Measurements from ENCODE around the gene CRABP1. TPM values are rescaled to one million over a fixed set of nuclear protein-coding genes. Genes with fewer than 3 reads are reported as not detected.

Gene CRABP1
- total and polyA plus RNA-seq, 2 donors from 2014 or later: 61.0 TPM; not detected in 1

DNA sequence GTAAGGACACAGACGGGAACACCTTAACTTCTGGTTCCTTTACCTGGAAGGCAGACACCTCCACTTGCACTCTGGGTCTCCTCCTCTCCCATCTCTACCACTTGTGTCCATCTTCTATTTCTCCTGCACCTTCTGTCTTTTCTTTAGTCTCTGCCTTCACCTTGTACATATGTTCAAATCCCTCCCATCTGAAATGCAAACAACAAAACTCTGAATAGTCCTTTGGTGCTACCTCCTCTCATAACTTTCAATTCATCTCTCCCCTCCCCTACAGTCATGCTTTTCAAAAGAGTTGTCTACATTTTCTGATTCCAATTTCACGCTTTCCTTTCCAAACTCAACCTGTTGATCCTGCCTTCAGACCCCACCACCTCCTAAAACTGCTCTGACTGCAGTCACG, 5.3 kb upstream of the CRABP1 start:
- no peak overlapping the region for H3K27ac ChIP-seq (ENCODE audit: low read depth in 2 of 2, low read length in 2 of 2)
- H3K4me1 ChIP-seq (ENCODE audit: control insufficient read depth in 2 of 3, insufficient read depth in 2 of 3, low read depth in 1 of 3, low read length in 3 of 3): no peaks in the 10 kb centered on the region
- intact Hi-C loops (cut with DNase I): no loop called here
- H3K9me3 ChIP-seq (ENCODE audit: control insufficient read depth in 2 of 3, insufficient read depth in 1 of 3, low read length in 3 of 3): no peaks in the 10 kb centered on the region
- FAIRE-seq (no peak), DNase-seq (peak in 1 of 5 donors; percentile 1)
- peaks cover 8% of the 10 kb centered on the region for H3K27me3 ChIP-seq (ENCODE audit: control insufficient read depth, insufficient read depth, low read length)
- TF ChIP-seq, protein P1, sequence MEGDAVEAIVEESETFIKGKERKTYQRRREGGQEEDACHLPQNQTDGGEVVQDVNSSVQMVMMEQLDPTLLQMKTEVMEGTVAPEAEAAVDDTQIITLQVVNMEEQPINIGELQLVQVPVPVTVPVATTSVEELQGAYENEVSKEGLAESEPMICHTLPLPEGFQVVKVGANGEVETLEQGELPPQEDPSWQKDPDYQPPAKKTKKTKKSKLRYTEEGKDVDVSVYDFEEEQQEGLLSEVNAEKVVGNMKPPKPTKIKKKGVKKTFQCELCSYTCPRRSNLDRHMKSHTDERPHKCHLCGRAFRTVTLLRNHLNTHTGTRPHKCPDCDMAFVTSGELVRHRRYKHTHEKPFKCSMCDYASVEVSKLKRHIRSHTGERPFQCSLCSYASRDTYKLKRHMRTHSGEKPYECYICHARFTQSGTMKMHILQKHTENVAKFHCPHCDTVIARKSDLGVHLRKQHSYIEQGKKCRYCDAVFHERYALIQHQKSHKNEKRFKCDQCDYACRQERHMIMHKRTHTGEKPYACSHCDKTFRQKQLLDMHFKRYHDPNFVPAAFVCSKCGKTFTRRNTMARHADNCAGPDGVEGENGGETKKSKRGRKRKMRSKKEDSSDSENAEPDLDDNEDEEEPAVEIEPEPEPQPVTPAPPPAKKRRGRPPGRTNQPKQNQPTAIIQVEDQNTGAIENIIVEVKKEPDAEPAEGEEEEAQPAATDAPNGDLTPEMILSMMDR (IDR thresholded peaks at IDR 0.05; ENCODE audit: borderline replicate concordance, extremely low read depth, insufficient read depth): no peak
- no peak overlapping the region for H3K4me3 ChIP-seq (ENCODE audit: low read length in 3 of 3)
- no peaks in the 10 kb centered on the region for H3K36me3 ChIP-seq (ENCODE audit: control insufficient read depth in 2 of 3, insufficient read depth in 3 of 3, low read length in 3 of 3)
- H3K9ac ChIP-seq (ENCODE audit: low read length in 3 of 3): no peak overlapping the region

DNA sequence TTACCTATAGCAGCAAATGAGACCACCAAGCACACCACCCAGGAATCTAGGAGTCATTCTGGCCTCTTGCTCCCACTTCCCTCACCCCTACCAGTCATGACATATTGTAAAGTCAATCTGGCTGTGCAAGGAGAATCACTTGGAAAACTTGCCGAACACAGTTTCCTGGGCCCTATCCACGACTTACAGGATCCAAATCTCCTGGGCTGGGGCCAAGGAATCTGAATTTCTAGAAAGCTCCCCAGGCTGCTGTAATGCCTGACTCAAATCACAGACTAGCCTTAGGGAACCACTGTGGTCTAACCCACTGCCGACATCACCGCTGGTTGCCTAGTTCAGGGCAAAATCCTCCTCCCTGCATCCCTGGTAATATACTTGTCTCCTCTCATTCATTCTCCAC, 4.2 kb upstream of the CRABP1 start:
- Histone ChIP-seq H3K27ac (ENCODE audit: low read depth in 2 of 2, low read length in 2 of 2) (no peak overlapping the region), H3K36me3 (ENCODE audit: control insufficient read depth in 2 of 3, insufficient read depth in 3 of 3, low read length in 3 of 3) (no peaks in the 10 kb centered on the region), H3K27me3 (ENCODE audit: control insufficient read depth, insufficient read depth, low read length) (peaks cover 11% of the 10 kb centered on the region), H3K4me1 (ENCODE audit: control insufficient read depth in 2 of 3, insufficient read depth in 2 of 3, low read depth in 1 of 3, low read length in 3 of 3) (peaks cover 0 to 2% (median 0%) of the 10 kb centered on the region in 3 donors), H3K9me3 (ENCODE audit: control insufficient read depth in 2 of 3, insufficient read depth in 1 of 3, low read length in 3 of 3) (no peaks in the 10 kb centered on the region), H3K4me3 (ENCODE audit: low read length in 3 of 3) (no peak overlapping the region), H3K9ac (ENCODE audit: low read length in 3 of 3) (no peak overlapping the region)
- intact Hi-C loops (cut with DNase I): no loop called here
- DNase-seq: no peak
- TF ChIP-seq, protein P1 (IDR thresholded peaks at IDR 0.05; ENCODE audit: borderline replicate concordance, extremely low read depth, insufficient read depth): no peak
- FAIRE-seq: no peak

DNA sequence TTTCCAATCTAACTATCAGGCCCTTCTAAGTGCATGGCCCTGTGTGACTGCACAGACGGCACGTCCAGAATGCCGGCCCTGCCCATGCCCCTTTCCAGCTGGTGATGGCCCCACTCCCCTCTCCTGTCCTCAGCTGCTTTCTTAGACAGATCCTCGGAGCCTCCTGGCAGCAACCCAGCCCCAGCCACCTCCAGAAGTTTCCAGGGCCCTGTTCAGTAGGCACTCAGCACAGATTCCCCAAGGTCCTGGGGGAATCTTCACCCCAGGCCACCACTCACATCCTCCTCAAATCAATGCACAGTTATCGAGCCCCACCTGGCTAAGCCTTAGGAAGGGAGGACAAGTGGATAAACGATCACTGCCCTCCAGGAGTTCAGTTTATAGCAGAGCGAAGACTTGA, 1.4 kb upstream of the CRABP1 start:
- H3K9me3 ChIP-seq (ENCODE audit: control insufficient read depth in 2 of 3, insufficient read depth in 1 of 3, low read length in 3 of 3): no peaks in the 10 kb centered on the region
- no peak for FAIRE-seq
- TF ChIP-seq, protein P1 (IDR thresholded peaks at IDR 0.05; ENCODE audit: borderline replicate concordance, extremely low read depth, insufficient read depth): no peak
- intact Hi-C loops (cut with DNase I): no loop called here
- no peaks in the 10 kb centered on the region for H3K36me3 ChIP-seq (ENCODE audit: control insufficient read depth in 2 of 3, insufficient read depth in 3 of 3, low read length in 3 of 3)
- H3K4me3 ChIP-seq (ENCODE audit: low read length in 3 of 3): no peak overlapping the region
- H3K27ac ChIP-seq (ENCODE audit: low read depth in 2 of 2, low read length in 2 of 2): no peak overlapping the region
- H3K9ac ChIP-seq (ENCODE audit: low read length in 3 of 3): no peak overlapping the region
- DNase-seq: peak in 1 of 5 donors; percentile 37
- peaks cover 11% of the 10 kb centered on the region for H3K27me3 ChIP-seq (ENCODE audit: control insufficient read depth, insufficient read depth, low read length)
- H3K4me1 ChIP-seq (ENCODE audit: control insufficient read depth in 2 of 3, insufficient read depth in 2 of 3, low read depth in 1 of 3, low read length in 3 of 3): peaks cover 0 to 2% (median 0%) of the 10 kb centered on the region in 3 donors

DNA sequence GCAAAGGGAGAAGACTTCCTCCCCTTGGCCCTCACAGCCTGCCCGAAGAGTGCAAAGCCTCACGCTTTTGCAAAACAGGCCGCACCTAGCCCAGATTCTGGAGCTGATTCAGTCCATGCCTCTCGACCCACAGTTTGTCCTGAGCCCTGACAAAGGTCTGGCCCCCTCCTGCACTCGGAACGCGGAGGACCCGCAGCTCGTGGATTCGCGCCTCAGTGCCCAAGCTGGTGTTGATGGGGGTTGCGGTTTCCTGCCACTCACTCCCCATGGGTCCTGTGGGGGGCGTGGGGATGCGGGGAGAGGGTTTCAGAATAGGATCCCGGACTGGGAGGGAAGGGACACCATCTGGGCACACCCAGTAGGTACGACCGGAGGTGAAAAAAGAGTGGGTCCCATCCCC, 594 bp upstream of the CRABP1 start:
- peaks cover 11% of the 10 kb centered on the region for H3K27me3 ChIP-seq (ENCODE audit: control insufficient read depth, insufficient read depth, low read length)
- TF ChIP-seq, protein P1 (IDR thresholded peaks at IDR 0.05; ENCODE audit: borderline replicate concordance, extremely low read depth, insufficient read depth): no peak
- no peaks in the 10 kb centered on the region for H3K36me3 ChIP-seq (ENCODE audit: control insufficient read depth in 2 of 3, insufficient read depth in 3 of 3, low read length in 3 of 3)
- FAIRE-seq: no peak
- no peak overlapping the region for H3K4me3 ChIP-seq (ENCODE audit: low read length in 3 of 3)
- H3K4me1 ChIP-seq (ENCODE audit: control insufficient read depth in 2 of 3, insufficient read depth in 2 of 3, low read depth in 1 of 3, low read length in 3 of 3): peaks cover 0 to 2% (median 0%) of the 10 kb centered on the region in 3 donors
- H3K27ac ChIP-seq (ENCODE audit: low read depth in 2 of 2, low read length in 2 of 2): no peak overlapping the region
- intact Hi-C loops (cut with DNase I): no loop called here
- no peaks in the 10 kb centered on the region for H3K9me3 ChIP-seq (ENCODE audit: control insufficient read depth in 2 of 3, insufficient read depth in 1 of 3, low read length in 3 of 3)
- peak in 1 of 5 donors; percentile 32 for DNase-seq
- H3K9ac ChIP-seq (ENCODE audit: low read length in 3 of 3): no peak overlapping the region
